Measurements from ENCODE around the gene BCAS2.

BCAS2 gene

DNA sequence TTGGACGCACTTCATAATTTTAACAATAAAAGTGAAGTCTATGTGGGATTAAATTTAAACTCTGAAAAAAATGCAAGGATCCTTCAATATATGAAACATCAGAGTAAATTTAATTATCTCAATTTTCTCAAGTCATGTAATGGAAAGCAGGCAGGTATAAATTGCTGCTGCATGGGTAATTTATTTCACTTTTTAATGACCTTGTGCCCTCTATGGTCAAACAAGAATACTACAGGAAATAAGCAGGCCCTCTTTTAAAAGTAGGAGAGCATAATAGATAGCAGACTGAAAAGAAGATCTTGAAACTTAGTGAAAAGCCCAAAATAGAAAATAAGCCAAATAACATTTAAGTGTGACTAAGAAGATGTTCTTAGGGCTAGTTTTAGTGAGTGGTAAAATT is 22.9 kb downstream of the BCAS2 start:
- peak; percentile 1 for DNase-seq

DNA sequence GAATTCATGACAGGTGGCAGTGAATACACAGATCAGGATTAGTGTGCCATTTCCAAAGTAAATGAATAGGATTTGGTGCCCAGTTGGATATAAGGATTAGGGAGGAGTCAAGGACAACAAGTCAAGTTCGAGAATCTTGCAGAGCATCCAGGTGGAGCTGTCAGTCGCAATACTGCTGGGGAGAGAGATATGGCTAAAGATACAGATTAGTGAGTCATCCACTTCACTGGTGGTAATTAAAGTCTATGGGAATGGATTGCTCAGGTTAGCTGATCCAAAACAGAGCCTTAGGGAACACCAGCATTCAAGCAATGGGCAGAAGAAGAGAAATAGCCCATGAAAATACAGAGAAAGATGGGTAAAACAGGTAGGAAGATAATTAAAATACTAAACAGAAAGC is 26.8 kb downstream of the BCAS2 start:
- DNase-seq, result no peak

DNA sequence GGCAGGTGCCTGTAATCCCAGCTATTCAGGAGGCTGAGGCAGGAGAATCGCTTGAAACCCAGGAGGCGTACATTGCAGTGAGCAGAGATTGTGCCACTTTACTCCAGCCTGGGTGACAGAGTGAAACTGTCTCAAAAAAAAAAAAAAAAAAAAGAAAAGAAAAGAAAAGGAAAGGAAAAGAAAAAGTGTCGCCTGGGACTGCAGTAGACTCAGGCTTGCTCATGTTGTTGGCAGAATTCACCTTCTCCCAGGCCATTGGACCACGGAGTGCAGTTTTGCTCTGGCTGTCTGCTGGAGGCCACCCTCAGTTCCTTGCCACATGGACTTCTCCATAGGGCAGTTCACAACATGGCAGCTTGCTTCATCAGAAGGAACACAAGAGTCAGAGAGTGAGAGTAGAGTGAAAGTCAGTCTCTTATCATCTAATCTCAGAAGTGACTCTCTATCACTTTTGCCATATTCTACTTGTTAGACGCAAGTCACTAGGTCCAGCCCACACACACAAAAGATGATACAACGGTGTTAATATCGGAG is 29.2 kb downstream of the BCAS2 start:
- no peak for DNase-seq

DNA sequence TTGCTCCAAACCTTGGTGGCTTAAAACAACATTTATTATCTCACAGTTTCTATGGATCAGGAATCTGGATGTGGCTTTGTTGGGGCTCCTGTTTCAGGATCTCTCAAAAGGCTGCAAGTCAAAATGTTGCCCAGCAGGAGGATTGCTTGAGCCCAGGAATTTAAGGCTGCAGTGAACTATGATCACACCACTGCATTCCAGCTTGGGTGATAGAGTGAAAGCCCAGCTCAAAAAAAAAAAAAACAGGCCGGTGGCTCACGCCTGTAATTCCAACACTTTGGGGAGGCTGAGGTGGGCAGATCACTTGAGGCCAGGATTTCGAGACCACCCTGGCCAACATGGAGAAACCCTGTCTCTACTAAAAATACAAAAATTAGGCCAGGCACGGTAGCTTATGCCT is 30.0 kb downstream of the BCAS2 start:
- DNase-seq, result no peak

DNA sequence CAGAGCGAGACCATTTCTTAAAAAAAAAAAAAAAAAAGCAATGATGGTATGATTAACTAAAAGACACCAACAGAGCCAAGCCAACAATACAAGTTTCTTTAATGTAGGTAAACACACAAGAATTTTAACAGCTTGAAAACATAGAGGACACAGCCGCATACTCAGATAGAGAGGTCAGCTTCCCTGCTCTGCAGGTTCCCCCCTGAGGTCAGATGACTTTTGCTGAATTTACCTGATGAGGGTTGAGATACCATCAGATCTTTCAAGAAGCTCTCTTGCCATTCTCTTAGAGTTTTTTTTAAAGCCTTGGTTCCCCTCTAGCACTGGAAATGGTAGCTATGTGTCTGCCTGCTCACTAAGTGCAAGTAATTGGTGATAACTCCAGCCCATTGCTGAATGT is 31.1 kb downstream of the BCAS2 start:
- DNase-seq, result no peak

DNA sequence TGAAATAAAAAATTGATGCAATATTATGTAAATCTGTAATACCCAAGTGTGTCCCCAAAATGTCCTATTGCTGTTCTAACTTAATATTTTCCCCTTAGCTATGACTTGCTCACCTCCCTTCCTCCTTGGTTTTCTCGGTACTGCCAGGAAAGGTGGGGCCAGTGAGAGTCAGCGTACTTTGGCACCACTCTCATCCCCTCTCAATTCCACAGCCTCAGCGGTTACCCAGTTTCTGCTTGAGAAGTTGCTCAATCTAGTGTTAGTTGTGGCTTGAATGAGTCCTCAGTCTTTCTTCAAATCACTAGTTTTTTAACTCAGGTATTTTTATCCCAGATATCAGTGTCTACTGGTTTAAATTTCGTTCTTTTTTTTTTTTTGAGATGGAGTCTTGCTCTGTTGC is 32.3 kb downstream of the BCAS2 start:
- peak; percentile 5 for DNase-seq

DNA sequence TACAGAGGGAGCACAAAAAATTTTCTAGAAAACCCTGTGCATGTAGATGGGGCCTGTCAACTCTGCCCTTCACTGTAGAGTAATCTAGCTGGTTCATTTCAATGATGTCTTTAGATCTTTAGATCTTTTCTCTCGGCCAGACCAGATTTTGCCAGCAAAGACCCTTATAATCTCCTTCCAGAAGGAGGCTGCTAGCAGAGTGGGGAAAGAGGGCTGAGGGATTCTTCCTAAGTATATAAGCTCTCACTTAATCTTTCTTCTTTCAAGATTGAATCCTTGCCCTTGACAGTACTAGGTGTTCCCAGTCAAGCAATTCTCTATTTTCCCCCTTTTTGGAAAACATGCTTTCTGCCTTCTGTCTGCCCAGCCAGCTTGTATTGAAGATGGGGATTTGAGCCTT is 34.3 kb downstream of the BCAS2 start:
- no peak for DNase-seq

DNA sequence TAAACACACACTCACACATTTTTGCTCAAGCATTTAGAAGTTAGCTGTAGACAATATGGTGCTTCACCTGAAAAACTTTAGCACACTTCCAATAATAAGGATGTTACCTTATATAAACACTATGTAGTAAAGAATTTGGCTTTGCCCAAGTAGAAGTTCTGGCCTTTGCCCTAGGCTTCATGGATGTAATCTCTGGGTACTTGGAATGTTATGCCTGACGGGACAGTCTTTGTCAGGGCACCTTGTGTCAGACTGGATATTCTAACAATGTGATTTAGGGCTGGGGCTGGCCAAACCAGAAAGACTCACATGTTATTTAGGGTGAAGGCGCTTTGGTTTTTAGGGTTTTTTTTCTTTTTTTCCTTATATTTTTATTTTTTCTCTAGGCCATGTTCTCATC is 35.6 kb downstream of the BCAS2 start:
- no peak for DNase-seq

DNA sequence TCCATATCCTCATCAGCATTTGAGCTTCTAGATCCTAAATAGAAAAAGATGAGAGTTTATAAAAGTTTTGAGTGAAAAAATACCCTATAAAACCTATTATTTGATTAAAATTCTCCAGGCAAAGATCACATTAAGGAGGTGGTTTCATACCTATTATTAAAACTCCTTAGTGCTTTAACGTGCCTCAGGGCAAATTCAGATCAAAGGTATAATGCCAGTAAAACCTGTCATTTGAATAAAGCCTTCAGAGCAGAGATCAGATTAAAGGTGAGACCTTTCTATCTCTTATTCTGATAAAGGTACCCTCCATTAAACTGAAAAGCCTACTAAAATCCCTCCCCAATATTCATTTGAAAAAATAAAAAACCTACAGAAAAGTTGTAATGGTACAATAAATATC is 36.1 kb downstream of the BCAS2 start:
- no peak for DNase-seq

DNA sequence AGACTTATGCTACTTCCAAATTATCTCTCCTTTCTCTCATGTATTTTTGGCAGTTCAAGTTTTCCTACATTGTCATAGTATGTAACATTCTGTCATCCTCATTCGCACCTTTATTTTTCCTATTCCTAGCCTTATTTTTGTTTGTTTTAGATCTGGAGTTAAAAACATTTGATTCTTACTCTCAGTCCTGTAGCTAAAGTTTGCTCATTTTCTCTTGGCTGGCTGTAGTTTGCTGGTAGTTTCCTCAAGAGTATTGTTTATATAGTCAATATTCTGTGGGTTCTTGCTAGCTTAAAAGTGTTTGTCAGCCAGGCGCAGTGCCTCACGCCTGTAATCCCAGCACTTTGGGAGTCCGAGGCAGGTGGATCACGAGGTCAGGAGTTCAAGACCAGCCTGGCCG is 40.6 kb downstream of the BCAS2 start:
- no peak for DNase-seq

DNA sequence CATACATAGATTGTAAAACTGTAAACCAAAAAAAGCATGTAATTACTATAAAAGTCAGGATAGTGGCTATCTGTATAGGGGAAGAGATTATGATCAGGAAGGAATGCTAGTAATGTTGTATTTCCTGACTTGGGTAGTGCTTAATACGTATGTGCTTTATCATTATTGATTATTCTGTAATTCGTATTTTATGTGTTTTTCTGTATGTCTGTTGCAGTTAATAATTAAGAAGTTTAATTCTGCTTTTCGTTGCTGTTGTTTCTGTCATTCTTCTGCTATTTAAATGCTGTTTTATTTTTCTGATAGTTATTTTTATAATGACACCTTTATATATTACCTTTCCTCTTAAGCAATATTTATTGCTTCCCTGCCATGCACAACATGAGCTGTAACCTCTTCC is 41.1 kb downstream of the BCAS2 start:
- no peak for DNase-seq

DNA sequence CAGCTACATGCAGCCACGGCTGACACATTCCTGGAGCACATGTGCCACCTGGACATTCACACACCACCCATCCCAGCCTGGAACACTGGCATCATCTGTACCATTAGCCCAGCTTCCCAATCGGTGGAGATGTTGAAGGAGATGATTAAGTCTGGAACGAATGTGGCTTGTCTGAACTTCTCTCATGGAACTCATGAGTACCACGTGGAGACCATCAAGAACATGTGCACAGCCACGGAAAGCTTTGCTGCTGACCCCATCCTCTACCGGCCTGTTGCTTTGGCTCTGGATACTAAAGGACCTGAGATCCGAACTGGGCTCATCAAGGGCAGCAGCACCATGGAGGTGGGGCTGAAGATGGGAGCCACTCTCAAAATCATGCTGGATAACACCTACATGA is 45.4 kb downstream of the BCAS2 start:
- DNase-seq, result no peak

DNA sequence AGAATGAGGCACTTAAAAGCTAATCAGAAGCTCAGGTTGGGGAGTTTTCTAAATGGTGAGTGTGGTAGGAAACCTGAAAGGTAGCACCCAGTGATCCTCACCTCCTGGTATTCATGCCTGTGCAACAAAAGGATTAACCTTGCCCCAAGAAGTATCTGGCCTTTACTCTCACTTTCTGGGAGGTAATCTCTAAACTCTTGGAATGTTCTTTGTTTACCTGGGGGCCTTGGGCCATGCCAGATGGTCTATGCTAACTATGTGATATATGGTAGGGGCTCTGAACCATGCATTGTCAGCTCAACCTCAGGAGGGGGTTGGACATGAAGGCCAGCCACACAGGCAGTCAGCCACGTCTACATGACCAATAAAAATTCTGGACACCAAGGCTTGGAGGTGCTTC is 46.0 kb downstream of the BCAS2 start:
- DNase-seq, result no peak

DNA sequence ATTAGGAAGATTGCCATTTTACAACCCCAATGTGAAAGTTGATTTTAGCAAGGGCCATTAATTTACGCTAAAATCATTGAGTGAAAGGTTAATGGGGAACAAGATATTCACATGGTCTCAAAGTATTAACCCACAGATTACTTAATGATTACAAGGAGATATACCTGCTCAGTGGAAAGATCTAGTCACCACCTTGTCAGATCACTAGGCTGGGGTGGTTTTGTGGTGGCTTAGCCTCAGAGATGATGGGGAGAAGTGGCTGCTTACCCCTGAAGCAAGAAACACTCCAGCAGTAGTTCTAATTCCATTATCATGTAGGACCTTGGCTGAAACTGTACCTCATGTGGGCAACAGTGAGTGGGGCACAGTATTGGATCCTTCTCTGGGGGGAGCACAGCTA is 50.3 kb downstream of the BCAS2 start:
- DNase-seq, result no peak

DNA sequence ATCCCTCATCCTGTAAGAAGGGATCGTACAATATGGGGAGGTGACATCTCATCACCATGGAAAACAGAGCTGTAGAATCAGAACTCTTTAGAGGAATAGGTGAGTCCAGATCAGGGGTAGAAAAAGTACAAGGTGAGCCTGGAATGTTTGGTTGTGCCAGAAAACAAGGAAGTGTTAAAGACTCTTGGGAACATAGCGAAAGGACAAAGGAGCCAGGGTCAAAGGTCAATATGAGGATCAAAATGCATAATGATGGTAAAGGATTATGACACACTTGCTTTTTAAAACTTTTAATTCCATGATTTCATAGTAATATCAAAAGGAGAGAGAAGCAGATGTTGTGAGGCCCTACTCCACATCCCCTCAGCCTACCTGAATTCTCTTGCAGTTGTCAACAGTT is 51.2 kb downstream of the BCAS2 start:
- DNase-seq, result no peak

DNA sequence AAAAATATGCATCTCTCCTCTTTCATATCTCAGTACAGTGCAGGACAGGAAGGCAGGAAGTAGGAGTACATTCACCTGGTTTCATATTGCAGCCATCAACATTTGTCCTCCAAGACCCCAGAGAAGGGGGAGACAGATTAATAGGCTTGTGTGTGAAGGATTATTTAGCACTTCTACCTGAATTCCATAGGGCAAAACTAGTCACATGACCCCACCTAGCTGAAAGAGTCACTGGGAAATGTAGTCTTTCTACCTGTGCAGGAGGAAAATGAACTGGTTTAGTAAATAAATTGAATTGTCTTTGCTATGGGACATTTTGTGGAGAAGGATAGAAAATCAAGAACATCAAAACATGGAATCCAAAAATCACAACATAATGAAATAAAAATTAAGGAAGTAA is 56.5 kb downstream of the BCAS2 start:
- no peak for DNase-seq

DNA sequence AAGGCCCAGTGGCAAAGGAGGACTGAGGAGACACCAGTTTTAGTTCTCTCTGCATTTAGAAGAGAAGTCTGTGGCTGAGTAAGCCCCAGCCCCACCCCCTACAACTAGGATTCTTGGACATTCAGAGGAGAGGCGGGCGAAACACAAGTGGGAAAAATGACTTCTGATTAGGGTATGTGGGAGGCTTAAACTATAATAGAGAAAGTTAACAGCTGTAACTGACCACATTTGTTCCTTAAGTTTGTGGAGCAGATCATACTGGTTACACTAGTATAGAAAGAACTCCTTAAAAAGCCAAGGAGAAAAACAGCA is 59.2 kb downstream of the BCAS2 start:
- no peak for DNase-seq

DNA sequence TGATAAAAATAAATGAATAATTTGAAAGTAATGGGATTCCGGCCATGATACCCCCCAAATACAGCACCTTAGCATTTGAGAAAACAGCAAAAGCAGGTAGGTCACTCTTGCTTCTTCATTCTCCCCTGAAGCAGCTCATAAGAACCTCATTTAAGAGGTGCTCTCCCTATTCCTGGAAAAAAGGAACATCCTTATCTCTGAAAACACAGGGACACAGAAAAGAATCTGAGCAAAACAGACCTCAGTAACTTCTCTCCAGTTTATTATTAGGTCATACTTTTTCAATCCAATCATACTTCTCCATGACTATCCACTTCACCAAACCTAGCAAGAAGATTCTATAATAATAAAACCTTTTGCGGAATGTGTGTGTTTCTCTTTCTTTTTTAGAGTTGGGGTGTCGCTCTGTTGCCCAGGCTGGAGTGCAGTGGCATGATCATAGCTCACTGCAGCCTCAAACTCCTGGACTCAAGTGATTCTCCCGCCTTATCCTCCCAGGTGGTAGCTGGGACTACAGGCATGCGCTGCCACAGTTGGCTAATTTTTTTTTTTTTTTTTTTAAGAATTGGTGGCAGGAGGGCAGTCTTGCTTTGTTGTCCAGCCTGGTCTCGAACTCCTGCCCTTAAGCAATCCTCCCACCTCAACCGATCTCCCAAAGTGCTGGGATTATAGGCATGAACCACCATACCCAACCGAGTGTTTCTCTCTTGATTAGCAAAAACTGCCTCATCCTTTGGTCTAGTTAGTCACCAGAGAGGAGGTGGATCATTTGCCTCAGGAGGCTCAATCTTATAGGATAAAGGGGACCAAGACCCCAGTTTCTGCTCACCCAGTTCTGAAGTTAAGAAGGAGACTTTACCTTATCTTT is 59.8 kb downstream of the BCAS2 start:
- DNase-seq, result no peak

All from fibroblast of upper back skin (primary cell).